ENCODE data around the gene GAK. TPM values are rescaled to one million over a fixed set of nuclear protein-coding genes. Genes with fewer than 3 reads are reported as not detected.

Gene GAK
- total RNA-seq, 4 donors from 2014 or later = 230 to 882 (median 305) TPM

GRCh38 chr4:900721-901120 lies 31.4 kb downstream of the GAK start:
- Histone ChIP-seq H3K27ac (no peak overlapping the region), H3K4me3 (no peak overlapping the region), H3K4me1 (no peaks in the 10 kb centered on the region), H3K36me3 (peaks cover 0 to 26% (median 0%) of the 10 kb centered on the region in 4 donors), H3K9me3 (no peaks in the 10 kb centered on the region), H3K27me3 (no peaks in the 10 kb centered on the region)
- in situ Hi-C loops (cut with MboI; ENCODE audit: low pct_ligation_motif_present in 1 of 4, low pct_unique_long_range_greater_than_20kb in 1 of 4, low sequenced_read_pairs in 3 of 4) = no loop called here
- TF ChIP-seq EP300 (IDR thresholded peaks at IDR 0.05; ENCODE audit: low read depth) (no peak), CTCF (IDR thresholded peaks at IDR 0.05) (no peak), POLR2AphosphoS5 (IDR thresholded peaks at IDR 0.05) (no peak), POLR2A (IDR thresholded peaks at IDR 0.05) (no peak)
- 95 to 97% methylated on average over 4 to 6 of the region's 6 CpGs for WGBS, 2 donors (ENCODE audit: low coverage in 1 of 2)
- DNase-seq = no peak
- intact Hi-C loops (cut with DNase I; ENCODE audit: low total_unique reads) = no loop called here

- in situ Hi-C loops (cut with MboI; ENCODE audit: low pct_ligation_motif_present in 1 of 4, low pct_unique_long_range_greater_than_20kb in 1 of 4, low sequenced_read_pairs in 3 of 4) = no loop called here
- intact Hi-C loops (cut with DNase I; ENCODE audit: low total_unique reads) = no loop called here
- no peaks in the 10 kb centered on the region for H3K27me3 ChIP-seq
- 94% methylated on average over 26 of the region's 26 CpGs; no CpG with 5 or more reads in 1 of the 2 donors for WGBS, 2 donors (ENCODE audit: low coverage in 1 of 2)
- TF ChIP-seq EP300 (IDR thresholded peaks at IDR 0.05; ENCODE audit: low read depth) = no peak
- no peak for TF ChIP-seq POLR2A (IDR thresholded peaks at IDR 0.05)
- TF ChIP-seq POLR2AphosphoS5 (IDR thresholded peaks at IDR 0.05) = no peak
- TF ChIP-seq CTCF (IDR thresholded peaks at IDR 0.05) = no peak
- no peak for DNase-seq
- peaks cover 0 to 26% (median 0%) of the 10 kb centered on the region in 4 donors for H3K36me3 ChIP-seq
- H3K27ac ChIP-seq = no peak overlapping the region
- H3K4me1 ChIP-seq = no peaks in the 10 kb centered on the region
- no peak overlapping the region for H3K4me3 ChIP-seq
- no peaks in the 10 kb centered on the region for H3K9me3 ChIP-seq
These were observed 32.0 kb downstream of the GAK start for GRCh38 chr4:900073-900472.

GRCh38 chr4:899556-899906 lies 32.6 kb downstream of the GAK start:
- Histone ChIP-seq H3K27ac (no peak overlapping the region), H3K4me3 (no peak overlapping the region), H3K27me3 (no peaks in the 10 kb centered on the region), H3K36me3 (peaks cover 0 to 26% (median 0%) of the 10 kb centered on the region in 4 donors), H3K4me1 (no peaks in the 10 kb centered on the region), H3K9me3 (no peaks in the 10 kb centered on the region)
- DNase-seq = no peak
- 94% methylated on average over 12 of the region's 12 CpGs; no CpG with 5 or more reads in 1 of the 2 donors for WGBS, 2 donors (ENCODE audit: low coverage in 1 of 2)
- in situ Hi-C loops (cut with MboI; ENCODE audit: low pct_ligation_motif_present in 1 of 4, low pct_unique_long_range_greater_than_20kb in 1 of 4, low sequenced_read_pairs in 3 of 4) (no loop called here), intact Hi-C loops (cut with DNase I; ENCODE audit: low total_unique reads) (no loop called here)
- no peak for TF ChIP-seq POLR2AphosphoS5 (IDR thresholded peaks at IDR 0.05)
- TF ChIP-seq CTCF (IDR thresholded peaks at IDR 0.05) = no peak
- no peak for TF ChIP-seq EP300 (IDR thresholded peaks at IDR 0.05; ENCODE audit: low read depth)
- TF ChIP-seq POLR2A (IDR thresholded peaks at IDR 0.05) = no peak

- no peak for DNase-seq
- in situ Hi-C loops (cut with MboI; ENCODE audit: low pct_ligation_motif_present in 1 of 4, low pct_unique_long_range_greater_than_20kb in 1 of 4, low sequenced_read_pairs in 3 of 4) = no loop called here
- no peak for TF ChIP-seq CTCF (IDR thresholded peaks at IDR 0.05)
- TF ChIP-seq POLR2AphosphoS5 (IDR thresholded peaks at IDR 0.05) = no peak
- TF ChIP-seq POLR2A (IDR thresholded peaks at IDR 0.05) = no peak
- TF ChIP-seq EP300 (IDR thresholded peaks at IDR 0.05; ENCODE audit: low read depth) = no peak
- intact Hi-C loops (cut with DNase I; ENCODE audit: low total_unique reads) = no loop called here
- no peak overlapping the region for H3K27ac ChIP-seq
- H3K36me3 ChIP-seq = peaks cover 0 to 25% (median 0%) of the 10 kb centered on the region in 4 donors
- H3K27me3 ChIP-seq = no peaks in the 10 kb centered on the region
- H3K4me3 ChIP-seq = no peak overlapping the region
- 97 to 98% methylated on average over 8 to 24 of the region's 27 CpGs for WGBS, 2 donors (ENCODE audit: low coverage in 1 of 2)
- H3K4me1 ChIP-seq = no peaks in the 10 kb centered on the region
- no peaks in the 10 kb centered on the region for H3K9me3 ChIP-seq
These were observed 33.1 kb downstream of the GAK start for GRCh38 chr4:898869-899555.

All from transverse colon (tissue), 4 donors.